MCF 10A (cell line): ENCODE data around the gene ROCK1. TPM values are rescaled to one million over a fixed set of nuclear protein-coding genes. Genes with fewer than 3 reads are reported as not detected.
A peak's percentile ranks its signal among the peaks of the same experiment; 100 is the strongest.

ENCODE experiments used
- Bru-seq: library from RNA; stranded (reverse); fragments of 400-500 nt; gene quantifications from one replicate; lab custom pipeline; 2021; lab: Mats Ljungman, UMichigan
- BruChase-seq, 2 experiments: library from RNA; stranded (reverse); fragments of 400-500 nt; gene quantifications; one replicate each; lab custom pipeline; 2021; lab: Mats Ljungman, UMichigan
- BruUV-seq: library from RNA; stranded (reverse); fragments of 400-500 nt; replicated peaks from 2 replicates; lab custom pipeline; 2021; lab: Mats Ljungman, UMichigan
- CTCF ChIA-PET: fragments of 300-600 bp; sonication (Branson Sonifier 250); formaldehyde crosslinking; extraction: SDS; loops from one replicate; lab custom pipeline; 2021; ENCODE audit warnings: antibody characterized with exemption, inconsistent platforms; lab: Yijun Ruan, JAX
- POLR2A ChIA-PET: fragments of 300-600, 350-650 bp; sonication (Branson Sonifier 250); formaldehyde crosslinking; extraction: SDS; loops from one replicate; lab custom pipeline; 2020; ENCODE audit warnings: antibody characterized with exemption, inconsistent platforms; lab: Yijun Ruan, JAX
- DNase-seq: peaks from one replicate; pipeline ENCODE4 v3.0.0-alpha.2; 2018; ENCODE audit not compliant: unreplicated experiment
- H3K27ac Mint-ChIP-seq: one replicate; pipeline ENCODE4 v1.8.0; 2022; ENCODE audit warnings: mild to moderate bottlenecking, low read depth, mixed read lengths; ENCODE audit not compliant: unreplicated experiment
- H3K27me3 Mint-ChIP-seq: one replicate; pipeline ENCODE4 v1.8.0; 2022; ENCODE audit warnings: mixed read lengths; ENCODE audit not compliant: insufficient read depth, unreplicated experiment
- H3K36me3 Mint-ChIP-seq: one replicate; pipeline ENCODE4 v1.8.0; 2022; ENCODE audit warnings: mild to moderate bottlenecking, moderate library complexity, mixed read lengths; ENCODE audit not compliant: insufficient read depth, unreplicated experiment
- H3K4me1 Mint-ChIP-seq: one replicate; pipeline ENCODE4 v1.8.0; 2022; ENCODE audit warnings: mixed read lengths; ENCODE audit not compliant: insufficient read depth, unreplicated experiment
- H3K4me3 Mint-ChIP-seq: one replicate; pipeline ENCODE4 v1.8.0; 2022; ENCODE audit warnings: mild to moderate bottlenecking, moderate library complexity, mixed read lengths; ENCODE audit not compliant: unreplicated experiment
- H3K9me3 Mint-ChIP-seq: one replicate; pipeline ENCODE4 v1.8.0; 2022; ENCODE audit warnings: mixed read lengths; ENCODE audit not compliant: unreplicated experiment
- intact Hi-C: fragments of 100-400 bp; cut with micrococcal nuclease; formaldehyde crosslinking; loops from 2 replicates; pipeline ENCODE4 v1.14.1; 2022
- long read RNA-seq: library from polyadenylated mRNA; stranded (forward); transcript quantifications from one replicate; pipeline ENCODE4 v2.0.0, GENCODE V29; 2022
- total RNA-seq: library from RNA; stranded (reverse); gene quantifications from 2 replicates; pipeline ENCODE4 v1.2.3, GENCODE V29; 2022
- TF ChIP-seq, protein P1 (sequence below): fragments of 200-600 bp; IDR thresholded peaks from one replicate; pipeline ENCODE4 v1.8.0; 2022; ENCODE audit warnings: antibody characterized with exemption, mild to moderate bottlenecking; ENCODE audit not compliant: unreplicated experiment

Gene ROCK1
- total RNA-seq = 44.6 and 47.9 TPM in 2 replicates
- Bru-seq, nascent RNA = percentile 87 among the genes with signal in this experiment
- BruChase-seq, experiment 1, labeled RNA remaining after a 6-hour chase = percentile 88 among the genes with signal in this experiment
- percentile 83 among the genes with signal in this experiment for BruChase-seq, experiment 2, labeled RNA remaining after a 2-hour chase
- long read RNA-seq, full-length matches to known transcripts = 24 of 44 reads
- long read RNA-seq, partial matches to known transcripts = 10 of 44 reads
- long read RNA-seq, other reads (novel, unspliced or antisense) = 10 of 44 reads

DNA sequence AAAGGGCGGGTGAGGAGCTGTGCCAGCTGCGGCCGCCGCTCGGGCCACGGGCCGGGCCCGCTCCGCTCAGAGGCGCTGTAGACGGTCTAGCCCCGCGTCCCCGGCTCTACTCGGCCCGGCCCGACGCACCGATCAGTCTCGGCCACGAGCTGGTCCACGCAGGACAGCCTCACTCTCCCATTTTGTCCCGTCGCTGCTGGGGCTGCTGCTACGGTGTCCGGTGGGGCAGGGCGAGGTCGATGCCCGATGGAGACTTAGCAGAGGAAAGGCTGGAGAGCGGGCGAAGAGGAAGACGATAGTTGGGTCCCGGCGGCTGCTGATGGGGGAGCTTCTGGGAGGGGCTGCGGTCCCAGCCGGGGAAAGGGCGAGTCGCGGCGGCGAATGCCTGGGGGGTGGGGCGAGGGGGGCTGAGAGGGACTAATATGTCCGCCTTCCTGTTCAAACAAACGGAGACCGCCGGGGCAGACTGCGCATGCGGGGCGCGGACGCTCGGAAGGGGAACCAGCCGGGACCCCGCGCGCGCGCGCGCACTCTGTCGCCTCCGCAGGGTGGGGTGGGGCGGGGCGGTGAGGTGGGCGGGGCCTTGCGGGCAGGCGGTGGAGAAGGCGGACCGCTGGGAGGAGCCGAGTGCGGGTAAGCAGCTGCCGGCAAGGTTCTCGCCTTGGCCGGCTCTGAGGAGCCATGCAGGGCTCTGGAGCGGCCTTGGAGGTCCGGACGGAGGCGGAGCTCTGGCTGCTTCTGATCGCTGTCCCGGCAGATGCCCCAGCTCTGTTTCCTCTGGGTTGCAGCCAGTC, at the start of gene ROCK1:
ROCK1 (minus strand) TSS at position 468 of the 794 bp plus-strand sequence. CDS start 903 bp downstream, outside the sequence.
- Mint-ChIP-seq H3K9me3 (no peaks in the 10 kb centered on the region), H3K27ac (peak within 1 kb of the TSS; percentile 92), H3K4me1 (peaks cover 8% of the 10 kb centered on the region), H3K36me3 (no peaks in the 10 kb centered on the region), H3K4me3 (no peak within 1 kb of the TSS), H3K27me3 (no peaks in the 10 kb centered on the region)
- TF ChIP-seq, protein P1, sequence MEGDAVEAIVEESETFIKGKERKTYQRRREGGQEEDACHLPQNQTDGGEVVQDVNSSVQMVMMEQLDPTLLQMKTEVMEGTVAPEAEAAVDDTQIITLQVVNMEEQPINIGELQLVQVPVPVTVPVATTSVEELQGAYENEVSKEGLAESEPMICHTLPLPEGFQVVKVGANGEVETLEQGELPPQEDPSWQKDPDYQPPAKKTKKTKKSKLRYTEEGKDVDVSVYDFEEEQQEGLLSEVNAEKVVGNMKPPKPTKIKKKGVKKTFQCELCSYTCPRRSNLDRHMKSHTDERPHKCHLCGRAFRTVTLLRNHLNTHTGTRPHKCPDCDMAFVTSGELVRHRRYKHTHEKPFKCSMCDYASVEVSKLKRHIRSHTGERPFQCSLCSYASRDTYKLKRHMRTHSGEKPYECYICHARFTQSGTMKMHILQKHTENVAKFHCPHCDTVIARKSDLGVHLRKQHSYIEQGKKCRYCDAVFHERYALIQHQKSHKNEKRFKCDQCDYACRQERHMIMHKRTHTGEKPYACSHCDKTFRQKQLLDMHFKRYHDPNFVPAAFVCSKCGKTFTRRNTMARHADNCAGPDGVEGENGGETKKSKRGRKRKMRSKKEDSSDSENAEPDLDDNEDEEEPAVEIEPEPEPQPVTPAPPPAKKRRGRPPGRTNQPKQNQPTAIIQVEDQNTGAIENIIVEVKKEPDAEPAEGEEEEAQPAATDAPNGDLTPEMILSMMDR = no peak
- BruUV-seq = no TSS peak
- POLR2A ChIA-PET = interaction anchor here (0.5 to 3.9 kb wide), 23 partner anchors 12 to 489 kb away, joined by 3 to 23 read pairs (median 4); partner anchors contain the start of gene ESCO1
- CTCF ChIA-PET = interaction anchor here (0.6 to 1.0 kb wide), 2 partner anchors 56 to 246 kb away, joined by 3 read pairs; no protein-coding TSS in a partner anchor
- DNase-seq = peak; percentile 94
- intact Hi-C loops = loop anchor here (2.0 kb wide), 1 partner anchor 53 kb away; no protein-coding TSS in a partner anchor

DNA sequence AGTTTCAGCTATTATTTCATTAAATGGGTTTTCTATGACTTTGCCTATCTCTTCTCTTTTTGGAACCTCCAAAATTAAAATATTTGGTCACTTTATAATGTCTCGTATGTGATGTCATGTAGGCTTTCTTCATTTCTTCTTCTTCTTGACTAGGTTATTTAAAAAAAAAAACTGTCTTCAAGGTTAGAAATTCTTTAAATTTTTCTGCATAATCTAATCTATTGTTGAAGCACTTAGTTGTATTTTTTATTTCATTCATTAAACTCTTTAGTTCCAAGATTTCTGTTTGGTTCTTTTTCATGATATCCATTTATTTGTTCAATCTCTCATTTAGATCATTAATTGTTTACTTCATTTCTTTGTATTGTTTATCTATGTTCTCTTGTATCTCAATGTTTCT, 43.8 kb upstream of the ROCK1 start:
- Mint-ChIP-seq H3K27ac (no peak overlapping the region), H3K9me3 (peaks cover 13% of the 10 kb centered on the region), H3K36me3 (peaks cover 5% of the 10 kb centered on the region), H3K4me3 (no peak overlapping the region), H3K27me3 (no peaks in the 10 kb centered on the region), H3K4me1 (no peaks in the 10 kb centered on the region)
- no peak for DNase-seq
- BruUV-seq = no TSS peak
- ChIA-PET CTCF (interaction anchor here (1.2 kb wide), 1 partner anchor 24 kb away, joined by 3 read pairs; no protein-coding TSS in a partner anchor), POLR2A (no interaction called here)
- intact Hi-C loops = no loop called here
- TF ChIP-seq, protein P1 = no peak

DNA sequence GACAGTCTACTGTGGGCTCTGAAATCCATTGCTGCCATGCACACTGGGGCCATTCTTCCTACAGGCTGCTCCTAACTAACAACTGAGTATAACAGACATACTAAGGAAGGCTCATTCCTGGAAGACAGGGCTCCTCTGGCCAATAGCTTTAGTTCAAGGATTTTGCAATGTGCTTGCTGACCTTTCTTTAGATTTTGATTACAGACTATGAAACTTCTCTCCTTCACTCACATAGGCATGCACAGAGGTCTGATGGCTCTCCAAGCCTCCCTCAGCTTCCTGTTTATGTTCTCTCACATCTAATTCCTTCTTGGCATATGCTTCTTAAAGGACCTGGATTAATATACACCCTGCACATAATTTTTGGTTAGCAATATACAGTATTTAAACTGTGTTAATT, 34.4 kb upstream of the ROCK1 start:
- CTCF ChIA-PET = no interaction called here
- intact Hi-C loops = no loop called here
- no peak overlapping the region for H3K4me3 Mint-ChIP-seq
- peaks cover 26% of the 10 kb centered on the region for H3K9me3 Mint-ChIP-seq
- H3K4me1 Mint-ChIP-seq = no peaks in the 10 kb centered on the region
- H3K27ac Mint-ChIP-seq = peak overlapping the region; percentile 63
- H3K27me3 Mint-ChIP-seq = no peaks in the 10 kb centered on the region
- no peaks in the 10 kb centered on the region for H3K36me3 Mint-ChIP-seq
- POLR2A ChIA-PET = no interaction called here
- no peak for DNase-seq
- TF ChIP-seq, protein P1 = no peak
- BruUV-seq = no TSS peak

DNA sequence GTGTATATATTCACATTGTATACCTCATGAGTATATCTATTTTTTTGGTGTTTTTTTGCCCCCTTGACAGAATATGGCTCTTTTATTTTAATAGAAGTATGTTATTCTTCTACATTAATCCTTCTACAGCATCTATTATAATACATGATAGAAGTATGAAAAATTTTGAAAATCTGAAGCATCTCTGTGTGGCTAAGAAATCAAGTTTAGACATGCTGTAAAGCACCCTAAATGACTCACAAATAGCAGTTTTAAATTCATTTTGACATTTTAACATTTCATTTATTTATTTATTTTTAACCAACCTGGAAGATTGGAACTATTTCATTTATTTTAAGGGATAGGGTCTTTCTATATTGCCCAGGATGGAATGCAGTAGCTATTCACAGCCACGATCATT, 33.8 kb upstream of the ROCK1 start:
- no TSS peak for BruUV-seq
- no peak overlapping the region for H3K27ac Mint-ChIP-seq
- ChIA-PET CTCF (interaction anchor here (0.6 kb wide), 1 partner anchor 33 kb away, joined by 3 read pairs; no protein-coding TSS in a partner anchor), POLR2A (no interaction called here)
- H3K9me3 Mint-ChIP-seq = peaks cover 20% of the 10 kb centered on the region
- H3K27me3 Mint-ChIP-seq = no peaks in the 10 kb centered on the region
- DNase-seq = no peak
- TF ChIP-seq, protein P1 = no peak
- intact Hi-C loops = no loop called here
- no peak overlapping the region for H3K4me3 Mint-ChIP-seq
- H3K4me1 Mint-ChIP-seq = no peaks in the 10 kb centered on the region
- H3K36me3 Mint-ChIP-seq = no peaks in the 10 kb centered on the region
